A549 treated with dexamethasone at 1 μM for 4 hours (cell line): Measurements from ENCODE around the gene LGALS13. TPM values are rescaled to one million over a fixed set of nuclear protein-coding genes. Genes with fewer than 3 reads are reported as not detected.

Experiments used
- total RNA-seq: library from RNA; stranded (reverse); fragments of 200-300 nt; extraction: Qiagen RNA extraction; gene quantifications from 5 replicates; pipeline ENCODE4 v1.2.3, GENCODE V29; 2022

The LGALS13 gene
- not detected in 5 replicates for total RNA-seq

DNA sequence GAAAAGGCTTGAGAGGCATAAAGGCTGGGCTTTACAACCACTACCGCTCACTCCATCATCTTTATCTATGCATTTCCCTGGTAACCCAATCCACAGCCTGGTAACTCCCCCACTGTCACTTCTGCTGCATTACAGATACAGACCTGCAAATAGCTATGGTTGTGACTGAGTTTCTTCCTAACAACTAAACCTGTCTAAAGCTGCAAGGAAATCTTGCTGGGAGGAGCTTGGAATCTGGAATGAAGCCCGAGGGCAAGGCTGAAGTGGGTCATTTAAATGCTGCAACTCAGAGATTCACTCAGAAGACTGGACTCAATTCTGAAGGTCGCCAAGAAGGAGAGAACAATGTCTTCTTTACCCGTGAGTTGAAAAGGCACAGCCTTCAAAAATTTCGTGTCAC, at the start of gene LGALS13:
TSS of gene LGALS13 (plus strand) at position 301 of the 400 bp plus-strand sequence. CDS start at position 346, 45 bp downstream.

DNA sequence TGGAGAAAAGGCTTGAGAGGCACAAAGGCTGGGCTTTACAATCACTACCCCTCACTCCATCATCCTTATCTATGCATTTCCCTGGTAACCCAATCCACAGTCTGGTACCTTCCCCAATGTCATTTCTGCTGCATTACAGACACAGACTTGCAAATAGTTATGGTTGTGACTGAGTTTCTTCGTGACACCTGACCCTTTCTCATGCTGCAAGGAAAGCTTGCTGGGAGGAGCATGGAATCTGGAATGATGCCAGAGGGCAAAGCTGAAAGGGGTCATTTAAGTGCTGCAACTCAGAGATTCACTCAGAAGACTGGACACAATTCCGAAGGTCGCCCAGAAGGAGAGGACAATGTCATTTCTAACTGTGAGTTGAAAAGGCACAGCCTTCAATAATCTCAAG, 53.3 kb downstream of the LGALS13 start, which contains the start of gene LGALS16:
TSS of gene LGALS16 (plus strand) at position 301 of the 400 bp plus-strand sequence. CDS start at position 350, 49 bp downstream.

Other genes with a start within 250 kb of the LGALS13 start
- gene PAF1, start 211.4 kb upstream of the LGALS13 start, total RNA-seq, result 70.3 to 88.0 TPM (median 86.0 TPM) in 5 replicates
- 66.9 to 81.5 TPM (median 79.2 TPM) in 5 replicates for gene MED29, start 211.1 kb upstream of the LGALS13 start, total RNA-seq
- 195 to 324 TPM (median 282 TPM) in 5 replicates for gene ZFP36, start 195.7 kb upstream of the LGALS13 start, total RNA-seq
- 60.4 to 147 TPM (median 118 TPM) in 5 replicates for gene PLEKHG2, start 189.9 kb upstream of the LGALS13 start, total RNA-seq
- 6,292 to 6,945 TPM (median 6,439 TPM) in 5 replicates for gene RPS16, start 166.6 kb upstream of the LGALS13 start, total RNA-seq
- 141 to 199 TPM (median 189 TPM) in 5 replicates for gene SUPT5H, start 156.9 kb upstream of the LGALS13 start, total RNA-seq
- 175 to 234 TPM (median 221 TPM) in 5 replicates for gene TIMM50, start 121.7 kb upstream of the LGALS13 start, total RNA-seq
- gene DLL3, start 103.6 kb upstream of the LGALS13 start, total RNA-seq, result 7.2 to 9.6 TPM (median 9.0 TPM) in 5 replicates
- 0.05 TPM in 1 of 5 replicates, not detected in the others for gene SELENOV, start 87.4 kb upstream of the LGALS13 start, total RNA-seq
- gene EID2B, start 69.7 kb upstream of the LGALS13 start, total RNA-seq, result 5.8 to 7.8 TPM (median 7.2 TPM) in 5 replicates
- 35.1 to 39.3 TPM (median 35.6 TPM) in 5 replicates for gene EID2, start 62.4 kb upstream of the LGALS13 start, total RNA-seq
- gene LGALS16, start 53.4 kb downstream of the LGALS13 start, total RNA-seq, result not detected in 5 replicates
- not detected in 5 replicates for gene LGALS14, start 102.0 kb downstream of the LGALS13 start, total RNA-seq
- not detected in 5 replicates for gene CLC, start 135.5 kb downstream of the LGALS13 start, total RNA-seq
- not detected in 5 replicates for gene LEUTX, start 176.3 kb downstream of the LGALS13 start, total RNA-seq
- 17.4 to 23.0 TPM (median 20.2 TPM) in 5 replicates for gene DYRK1B, start 231.6 kb downstream of the LGALS13 start, total RNA-seq
- gene FBL, start 243.9 kb downstream of the LGALS13 start, total RNA-seq, result 649 to 753 TPM (median 689 TPM) in 5 replicates